Measurements from ENCODE around the gene SCTR.
A peak's percentile ranks its signal among the peaks of the same experiment; 100 is the strongest.

Gene SCTR

DNA sequence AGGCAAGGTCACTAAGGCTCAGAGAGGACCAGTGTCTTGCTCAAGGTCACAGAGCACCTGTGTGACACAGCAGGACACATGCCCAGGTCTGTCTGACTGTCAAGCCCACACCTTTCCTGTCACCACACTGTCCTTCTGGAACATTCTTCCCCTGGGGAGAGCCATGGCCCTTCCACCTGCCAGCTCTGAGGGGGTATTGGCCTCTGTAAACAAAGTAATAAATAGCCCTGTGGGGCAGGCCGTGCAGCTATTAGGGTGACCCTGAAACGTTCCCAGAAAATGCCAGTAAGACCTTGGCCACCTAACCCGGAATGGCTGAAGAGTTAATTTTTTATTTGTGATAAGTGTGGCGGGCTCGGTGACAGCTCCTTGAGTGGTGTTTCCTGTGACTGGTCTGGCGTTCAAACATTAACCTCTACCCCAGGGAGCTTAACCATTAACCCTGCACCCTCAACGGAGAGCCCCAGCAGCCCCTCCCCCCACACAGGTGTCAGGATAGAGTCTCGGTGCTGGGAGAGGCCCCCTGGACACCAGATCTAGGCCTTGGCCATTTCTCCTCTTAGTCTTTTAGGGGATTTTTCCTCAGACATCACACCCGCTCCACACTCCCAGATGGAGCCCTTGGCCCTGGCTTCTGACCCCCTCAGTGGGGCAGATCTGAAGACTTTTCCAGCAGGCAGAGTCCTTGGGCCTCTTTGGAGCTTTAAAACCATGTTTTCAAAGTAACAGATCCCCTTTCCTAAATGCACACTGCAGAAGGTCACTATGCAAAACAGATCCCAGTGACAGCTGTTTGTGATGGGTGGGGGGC lies 36.6 kb downstream of the SCTR start:
- no peak for DNase-seq (ENCODE audit: low read depth)

DNA sequence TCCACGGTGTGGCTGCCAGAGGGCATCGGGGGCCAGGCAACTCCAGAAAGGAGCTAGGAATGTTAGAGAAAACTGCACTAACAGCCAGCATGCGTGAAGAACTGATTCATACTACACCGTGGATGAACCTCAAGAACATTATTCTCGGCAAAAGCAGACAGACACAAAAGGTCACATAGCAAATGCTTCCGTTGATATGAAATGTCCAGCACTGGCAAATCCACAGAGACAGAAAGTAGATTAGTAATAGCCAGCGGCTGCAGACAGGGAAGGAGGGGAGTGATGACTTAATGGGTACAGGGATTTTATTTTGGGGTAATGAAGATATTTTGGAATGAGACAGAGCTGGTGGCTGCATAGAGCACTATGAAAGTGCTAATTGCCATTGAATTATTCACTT lies 37.4 kb downstream of the SCTR start:
- DNase-seq (ENCODE audit: low read depth): no peak

DNA sequence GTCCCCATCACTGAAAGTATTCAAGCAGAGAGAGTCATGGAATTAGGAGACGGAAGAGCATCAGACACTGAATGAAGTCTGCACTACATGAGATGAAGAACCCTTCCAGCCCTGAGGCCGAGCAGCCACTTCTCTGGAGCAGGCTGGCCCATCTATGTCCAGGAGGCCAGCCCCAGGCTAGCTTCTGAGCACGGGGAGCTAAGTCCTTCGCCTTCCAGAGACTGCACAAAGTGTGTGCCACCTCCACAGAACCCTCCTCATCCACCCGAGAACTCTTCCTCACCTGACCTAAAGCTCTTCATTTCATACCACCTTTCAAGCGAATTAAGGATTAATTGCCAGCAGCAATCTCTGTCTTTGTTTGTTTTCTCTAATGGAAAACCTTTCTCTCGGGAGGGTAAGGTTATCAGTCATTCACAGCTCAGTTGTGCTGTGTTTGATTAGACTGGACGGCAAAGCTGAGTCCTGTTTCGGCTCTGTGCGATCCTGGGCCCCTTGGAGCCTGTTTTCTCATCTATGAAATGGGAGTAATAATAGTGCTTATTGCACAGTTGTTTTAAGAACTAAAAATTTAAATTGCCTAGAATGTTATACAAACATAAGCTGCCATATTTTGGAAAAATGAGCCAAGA lies 38.0 kb downstream of the SCTR start:
- DNase-seq (ENCODE audit: low read depth): no peak

DNA sequence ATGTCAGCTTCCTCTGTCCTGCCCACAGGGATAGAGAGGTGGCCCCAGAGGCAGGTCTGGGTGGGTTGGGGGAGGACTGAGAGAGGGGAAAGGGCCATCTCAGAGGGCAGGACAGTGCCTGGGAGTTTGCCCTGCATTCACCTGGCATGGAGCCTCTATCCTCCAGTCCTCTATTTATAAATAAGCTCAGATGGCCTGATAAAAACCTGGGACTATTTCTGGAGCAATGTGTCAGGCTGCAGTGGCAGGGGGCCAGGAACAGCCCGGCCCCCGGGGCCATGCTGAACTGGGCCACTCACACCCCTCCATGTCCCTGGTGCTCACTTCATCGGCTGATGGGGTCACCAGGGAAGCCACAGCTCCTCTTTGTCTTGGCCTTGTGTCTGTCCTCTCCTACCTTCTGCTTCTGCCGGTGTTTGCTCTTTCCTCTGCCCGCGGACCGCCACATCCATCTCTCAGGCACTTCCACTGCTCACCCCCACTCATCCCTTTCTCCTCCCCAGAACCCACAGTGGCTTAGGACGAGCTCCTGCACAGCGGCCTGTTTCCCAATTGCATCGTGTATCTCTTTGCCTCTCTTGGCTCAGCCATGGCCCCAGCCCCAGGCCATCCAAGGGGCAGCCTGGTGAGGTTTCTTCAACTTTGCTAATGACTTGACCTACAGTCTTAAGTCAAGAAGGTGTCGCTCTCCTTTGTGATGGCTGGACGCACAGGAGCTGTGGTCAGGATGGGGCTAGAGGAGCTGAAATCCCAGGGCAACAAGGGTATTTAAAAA lies 38.8 kb downstream of the SCTR start:
- no peak for DNase-seq (ENCODE audit: low read depth)

DNA sequence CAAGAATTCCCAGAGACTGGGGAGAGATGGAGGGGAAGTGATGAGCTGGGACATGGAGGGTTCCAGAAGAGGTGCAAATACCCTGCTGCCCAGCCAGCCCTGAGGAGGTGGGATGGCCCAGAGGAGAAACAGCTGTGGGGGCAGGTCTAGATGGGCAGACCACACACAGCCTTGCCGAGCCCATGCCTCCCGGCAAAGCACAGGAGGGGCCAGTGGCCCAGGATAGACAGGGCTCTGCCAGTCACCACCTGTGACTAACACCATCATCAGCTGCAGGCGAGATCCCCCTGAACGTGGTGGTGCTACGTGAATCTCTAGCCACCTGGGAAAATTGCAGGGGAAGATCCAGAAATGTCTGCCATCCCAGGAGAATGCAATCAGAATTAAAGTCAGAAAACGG lies 39.4 kb downstream of the SCTR start:
- no peak for DNase-seq (ENCODE audit: low read depth)

DNA sequence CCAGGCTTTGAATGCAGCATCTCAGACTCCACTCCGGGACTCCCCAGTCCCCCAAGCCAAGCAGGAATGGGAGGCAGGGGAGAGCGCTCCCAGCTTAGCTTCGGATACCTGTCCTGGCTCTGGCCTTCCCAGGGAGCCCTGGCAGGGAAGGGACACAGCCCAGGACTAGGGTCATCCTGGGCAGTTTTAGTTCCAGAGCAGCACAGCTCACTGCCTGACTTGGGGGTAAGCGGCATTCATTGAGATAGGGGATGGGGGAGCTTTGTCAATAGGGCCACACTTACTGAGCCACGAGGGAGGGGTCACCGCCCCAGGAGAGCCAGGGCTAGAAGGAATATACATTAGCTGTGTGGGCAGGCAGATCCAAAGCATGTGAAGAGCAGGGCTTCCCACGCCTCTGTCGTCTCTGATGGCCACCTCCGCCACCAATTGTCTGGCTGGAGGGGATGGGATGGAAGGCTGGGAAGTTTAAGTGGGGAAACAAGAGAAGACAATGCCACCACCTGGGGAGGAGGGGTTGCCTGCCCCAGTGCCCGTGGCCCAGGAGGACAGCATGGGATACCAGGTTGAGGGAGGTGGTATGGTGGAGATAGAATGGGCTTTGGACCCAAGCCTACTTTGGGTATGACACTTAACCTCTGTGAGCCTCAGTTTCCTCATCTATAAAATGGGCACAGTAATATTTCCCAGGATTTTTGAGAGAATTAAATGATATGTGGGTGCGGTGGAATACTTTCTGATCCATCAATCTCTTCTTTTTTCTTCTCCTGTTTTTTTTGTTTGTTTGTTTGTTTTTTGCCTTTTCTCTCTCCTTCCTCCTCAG lies 40.2 kb downstream of the SCTR start:
- DNase-seq (ENCODE audit: low read depth): no peak

DNA sequence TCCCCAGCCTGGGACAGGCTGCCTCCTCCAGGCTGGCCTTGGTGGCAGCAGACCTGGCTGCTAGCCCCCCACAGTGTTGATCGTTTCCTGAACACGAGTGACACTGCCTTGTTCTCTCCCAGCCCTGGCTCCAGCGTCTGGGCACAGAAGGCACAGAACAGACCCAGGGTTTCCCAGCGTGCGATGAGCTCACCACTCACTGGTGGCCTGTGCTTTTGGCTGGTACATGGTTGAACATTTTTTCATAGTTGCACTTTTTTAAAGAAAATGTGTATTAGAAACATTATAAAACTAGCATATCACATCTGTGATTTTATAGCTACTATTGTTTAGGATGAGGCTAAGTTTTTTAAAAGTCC lies 40.9 kb downstream of the SCTR start:
- no peak for DNase-seq (ENCODE audit: low read depth)

DNA sequence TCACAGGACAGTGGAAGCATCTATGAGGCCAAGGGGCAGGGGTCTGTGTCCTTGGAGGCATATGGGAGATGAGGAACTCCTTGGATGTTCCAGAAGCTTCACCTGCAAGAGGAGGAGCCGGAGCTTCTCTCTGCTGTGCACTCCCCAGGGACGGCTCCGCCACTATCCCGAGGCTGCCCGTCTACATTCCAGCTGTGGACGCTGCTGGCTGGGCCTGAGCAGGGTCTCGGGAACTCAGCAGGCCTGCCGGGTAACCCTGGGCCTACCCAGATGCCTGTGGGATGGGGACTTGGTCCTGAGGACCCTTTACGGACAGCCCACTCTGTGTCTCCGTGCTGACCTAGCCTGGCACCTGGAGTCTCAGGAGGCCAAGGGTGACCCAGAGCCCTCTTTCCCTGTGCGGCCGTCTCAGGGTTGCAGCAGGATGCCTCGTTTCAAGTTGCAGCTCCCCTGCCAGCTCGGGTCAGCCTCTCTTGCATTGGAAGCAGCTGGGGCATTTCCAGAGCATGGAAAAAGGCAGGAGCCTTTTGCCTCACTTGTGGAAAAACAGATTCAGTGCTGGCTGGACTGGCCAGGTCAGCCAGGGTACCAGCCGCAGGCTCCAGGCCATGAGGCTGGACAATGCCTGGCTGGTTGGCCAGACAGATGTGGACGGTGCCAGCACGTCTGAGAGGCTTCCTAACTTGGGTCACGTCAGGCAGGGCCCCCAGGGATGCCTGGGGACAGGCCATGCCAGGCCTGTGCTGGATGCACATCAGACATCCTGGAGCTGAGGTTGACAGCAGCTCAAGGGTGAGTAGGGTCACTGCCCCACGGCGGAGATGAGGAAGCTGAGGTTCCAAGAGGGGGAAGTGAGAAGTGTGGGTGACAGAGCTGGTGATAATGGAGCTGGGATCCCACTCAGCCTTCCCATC lies 41.5 kb downstream of the SCTR start:
- no peak for DNase-seq (ENCODE audit: low read depth)

DNA sequence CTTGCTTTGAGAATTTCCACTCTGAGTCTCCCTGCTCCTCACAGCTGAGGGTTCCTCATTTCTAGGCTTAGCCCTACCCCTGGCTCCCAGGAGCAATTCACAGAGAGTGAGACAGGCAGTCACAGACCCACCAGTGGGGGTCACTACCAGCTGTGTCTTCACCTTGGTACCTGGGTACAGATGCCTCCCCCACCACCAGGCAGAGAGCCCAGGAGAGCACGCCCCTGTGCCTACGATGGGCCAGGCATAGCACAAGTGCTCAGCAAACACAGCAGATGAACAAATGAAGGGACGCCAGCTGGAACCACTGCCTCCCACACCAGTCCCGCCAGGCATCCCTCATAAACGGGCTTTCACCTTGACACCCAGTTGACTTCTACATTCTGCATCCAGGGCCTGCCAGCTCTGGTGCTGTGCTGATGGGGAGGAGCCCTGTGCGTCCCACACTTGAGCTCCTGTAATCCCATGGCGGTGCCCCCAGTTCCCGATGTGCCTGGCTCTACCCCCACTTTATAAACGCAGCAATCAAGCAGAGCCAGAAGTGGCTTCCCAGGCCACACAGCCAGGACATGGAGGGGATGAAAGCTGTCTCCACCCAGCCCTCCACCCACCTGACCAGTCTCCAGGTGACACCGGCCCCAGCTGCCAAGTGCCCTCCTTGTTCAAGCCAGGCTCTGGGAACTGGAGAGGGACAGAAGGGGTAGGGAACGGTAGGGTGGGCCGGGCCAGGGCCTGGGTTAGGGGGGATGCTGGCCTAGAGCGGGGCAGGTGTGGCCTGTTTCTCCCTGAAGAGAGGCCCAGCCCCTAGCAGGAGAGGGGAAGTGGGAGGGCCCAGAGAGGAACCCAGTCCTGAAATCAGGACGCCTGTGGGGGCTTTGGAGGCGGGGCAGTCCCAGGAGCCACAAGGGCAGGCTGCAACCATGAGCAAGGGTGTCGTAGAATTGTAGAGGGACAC lies 42.5 kb downstream of the SCTR start:
- no peak for DNase-seq (ENCODE audit: low read depth)

DNA sequence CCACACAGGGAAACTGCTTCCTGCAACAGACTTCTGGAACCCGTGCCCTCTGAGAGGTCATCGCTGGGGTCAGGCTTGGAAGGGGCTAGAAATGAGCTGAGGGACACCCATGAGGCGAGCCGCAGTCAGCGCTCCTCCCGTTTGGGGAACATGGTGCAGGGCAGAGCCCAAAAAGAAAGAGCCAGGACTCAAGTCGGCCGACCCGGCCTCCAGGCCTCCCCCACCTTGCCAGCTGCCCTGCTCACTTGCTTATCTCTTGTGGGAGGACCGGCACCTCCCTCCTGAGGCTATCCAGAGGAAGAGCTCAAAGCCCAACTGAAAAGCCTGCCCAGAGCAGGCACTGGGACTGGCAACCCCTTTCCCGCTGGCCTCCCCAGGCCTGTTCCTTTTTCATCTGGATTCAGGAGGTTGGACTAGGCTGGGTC lies 43.6 kb downstream of the SCTR start:
- DNase-seq (ENCODE audit: low read depth): no peak

DNA sequence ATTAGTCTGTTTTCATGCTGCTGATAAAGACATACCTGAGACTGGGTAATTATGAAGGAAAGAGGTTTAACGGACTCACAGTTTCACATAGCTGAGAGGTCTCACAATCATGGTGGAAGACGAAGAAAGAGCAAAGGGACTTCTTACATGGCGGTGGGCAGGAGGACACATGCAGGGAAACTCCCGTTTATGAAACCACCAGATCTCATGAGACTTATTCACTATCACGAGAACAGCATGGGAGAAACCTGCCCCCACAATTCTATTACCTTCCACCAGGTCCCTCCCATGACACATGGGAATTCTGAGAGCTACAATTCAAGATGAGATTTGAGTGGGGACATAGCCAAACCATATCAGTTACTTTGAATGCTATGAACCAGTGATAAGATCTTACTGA lies 44.1 kb downstream of the SCTR start:
- no peak for DNase-seq (ENCODE audit: low read depth)

DNA sequence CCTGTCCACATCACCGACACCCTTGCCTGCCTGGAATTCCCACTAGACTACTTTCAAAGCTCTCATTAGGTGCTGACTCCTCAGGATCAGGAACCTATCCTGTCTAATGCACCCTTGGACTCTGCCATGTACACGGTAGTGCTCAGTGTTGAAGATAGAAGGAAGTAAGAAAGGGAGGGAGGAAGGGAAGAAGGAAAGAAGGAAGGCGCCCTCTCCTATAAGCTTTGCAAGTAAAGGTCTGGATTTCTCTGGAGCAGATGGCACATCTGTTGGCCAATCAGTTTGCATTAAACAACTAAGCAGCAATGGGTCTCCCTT lies 45.3 kb downstream of the SCTR start:
- no peak for DNase-seq (ENCODE audit: low read depth)

DNA sequence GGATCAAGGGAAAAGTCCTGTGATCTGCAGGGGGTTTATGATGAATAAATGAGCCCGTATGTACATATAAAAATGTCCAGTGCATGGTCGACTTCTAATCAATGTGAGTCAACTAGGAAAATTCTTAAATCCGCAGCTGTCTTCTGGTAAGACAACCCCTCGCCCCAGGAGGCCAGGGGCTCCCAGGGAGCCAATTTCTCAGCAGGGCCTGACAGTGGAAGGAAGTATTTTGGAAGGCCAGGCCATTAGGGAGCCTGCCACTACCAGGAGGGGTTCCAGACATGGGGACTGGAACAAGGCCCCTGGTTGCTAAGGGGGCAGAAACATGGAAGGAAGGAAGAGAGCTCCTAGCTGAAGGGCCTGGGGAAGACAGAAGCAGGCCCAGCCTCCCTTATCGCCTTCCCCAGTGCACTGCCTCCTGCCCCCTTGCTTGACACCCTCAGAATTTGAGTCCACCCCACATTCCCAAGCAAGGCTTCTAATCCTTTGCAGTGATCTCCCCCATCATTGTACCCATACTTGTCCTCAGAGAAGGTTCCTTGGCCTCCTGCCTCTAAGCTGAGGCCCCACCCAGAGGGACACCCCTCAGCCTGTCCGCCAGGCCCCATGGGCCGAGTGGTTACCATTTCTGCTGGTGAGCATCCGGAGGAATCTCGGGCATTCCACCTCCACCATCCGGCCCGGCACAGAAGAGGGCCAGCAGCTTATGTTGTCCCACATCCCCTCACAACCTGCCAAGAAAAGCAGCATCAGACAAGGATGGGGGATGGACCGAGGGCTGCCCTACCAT lies 45.9 kb downstream of the SCTR start:
- no peak for DNase-seq (ENCODE audit: low read depth)

DNA sequence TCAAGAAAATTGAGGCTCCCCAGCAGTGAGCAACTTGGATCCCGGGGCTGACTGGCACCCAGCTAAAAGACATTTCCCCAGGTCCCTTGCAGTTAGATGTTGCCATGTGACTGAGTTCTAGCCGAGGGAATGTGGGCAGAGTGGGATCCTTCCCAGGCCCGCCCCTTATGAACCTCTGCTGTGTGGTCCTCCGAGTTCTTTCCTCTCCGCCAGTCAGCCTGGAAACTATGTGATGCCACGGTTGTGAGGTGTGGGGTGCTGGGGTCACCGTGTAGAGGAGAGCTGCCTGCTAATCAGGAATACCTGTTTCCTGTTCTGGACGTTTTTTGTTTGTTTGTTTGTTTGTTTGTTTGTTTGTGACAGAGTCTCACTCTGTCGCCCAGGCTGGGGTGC lies 47.2 kb downstream of the SCTR start:
- no peak for DNase-seq (ENCODE audit: low read depth)

DNA sequence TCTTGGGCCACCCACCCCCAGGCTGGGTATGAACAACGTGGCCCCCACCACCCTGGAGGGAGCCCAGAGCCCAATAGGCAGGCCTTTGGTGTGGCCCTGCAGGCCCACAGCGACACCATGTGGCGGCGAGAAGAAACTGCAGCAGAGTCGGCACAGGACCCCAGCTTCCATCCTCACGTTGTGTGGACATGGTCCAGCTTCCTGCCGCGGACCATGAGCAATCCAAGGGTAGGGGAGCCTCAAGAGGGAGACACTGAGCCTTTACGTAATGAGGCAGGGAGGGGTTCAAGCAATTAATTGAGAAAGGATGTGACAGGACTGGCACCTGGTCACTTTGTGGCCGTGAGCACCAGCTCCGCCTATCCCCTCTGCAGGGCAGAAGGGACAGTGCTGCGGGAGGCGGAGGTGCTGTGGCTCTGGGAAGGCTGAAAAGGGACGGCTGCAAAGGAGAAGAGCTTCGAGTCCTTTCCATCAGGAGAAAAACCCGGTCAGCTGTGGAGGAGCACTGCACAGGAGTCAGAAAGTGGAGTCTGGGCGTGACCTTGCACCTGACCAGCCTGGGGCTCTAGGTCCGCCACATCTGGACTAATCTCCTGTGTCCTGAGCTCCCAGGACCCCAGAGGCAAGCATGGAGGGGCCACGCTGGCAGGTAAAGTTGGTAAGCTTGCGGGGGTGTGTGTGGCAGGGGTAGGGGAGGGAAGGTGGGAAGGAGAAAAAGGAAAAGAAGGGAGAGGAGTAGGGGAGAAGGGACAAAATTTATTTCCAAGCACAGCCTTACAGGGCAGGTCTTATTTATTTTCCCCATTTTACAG lies 47.8 kb downstream of the SCTR start:
- peak; percentile 9 for DNase-seq (ENCODE audit: low read depth)

DNA sequence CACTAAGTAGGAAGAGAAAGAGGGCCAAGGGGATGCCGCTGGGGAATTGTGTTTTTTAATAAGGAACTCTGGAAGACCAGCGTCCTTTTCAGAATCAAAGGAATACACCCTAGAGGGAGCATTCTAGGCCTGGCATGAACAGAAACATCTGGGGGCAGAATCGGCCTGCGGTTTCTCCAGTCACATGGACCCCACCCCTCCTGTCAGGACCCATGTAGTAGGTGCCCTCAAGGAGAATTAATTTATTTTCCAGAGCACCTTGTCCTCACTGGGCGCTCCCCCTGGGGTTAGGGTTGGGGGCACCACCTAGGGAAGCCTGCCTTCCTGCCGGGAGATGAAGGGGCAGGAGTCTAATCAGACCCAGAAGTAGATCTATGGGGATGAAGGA lies 48.4 kb downstream of the SCTR start:
- no peak for DNase-seq (ENCODE audit: low read depth)

DNA sequence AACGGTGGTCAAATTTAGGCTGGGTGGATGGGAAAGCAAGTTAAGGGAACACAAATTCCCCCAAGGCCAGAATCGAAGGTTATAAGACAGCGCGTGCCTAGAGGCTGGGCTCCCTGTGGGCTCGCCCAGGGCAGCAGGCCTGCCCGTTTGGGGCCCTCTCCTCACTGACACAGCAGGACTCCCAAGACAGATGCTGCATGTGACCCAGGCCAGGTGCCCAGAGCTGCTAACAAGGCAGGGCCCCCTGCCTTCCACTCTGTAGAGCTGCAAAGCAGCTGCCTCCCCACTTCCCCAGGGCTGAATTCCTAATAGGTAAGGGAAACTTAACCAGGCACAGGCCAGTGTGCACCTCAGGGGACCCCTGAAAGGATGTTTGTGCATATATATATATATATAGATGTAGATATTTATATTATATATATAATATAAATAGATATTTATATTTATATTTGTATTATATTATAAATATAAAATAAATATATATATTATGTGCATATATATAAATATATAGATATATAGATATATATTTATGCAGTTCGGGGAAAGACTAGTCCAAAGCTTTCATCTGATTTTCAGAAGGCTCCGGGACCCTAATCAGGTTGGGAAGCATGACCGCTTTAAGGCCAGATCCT lies 48.9 kb downstream of the SCTR start:
- DNase-seq (ENCODE audit: low read depth): no peak
